HL-60 (cell line): ENCODE results near the gene APOL3.

Source experiments
- SPI1 ChIP-seq: IDR thresholded peaks from 2 replicates; pipeline ENCODE4 v1.6.1; 2012; ENCODE audit warnings: low read depth, mild to moderate bottlenecking, borderline replicate concordance
- TF ChIP-seq, protein P1 (sequence below): IDR thresholded peaks from one replicate; pipeline ENCODE4 v1.5.1; 2011; ENCODE audit warnings: low read length, control low read depth, inconsistent platforms; ENCODE audit not compliant: insufficient read depth

DNA sequence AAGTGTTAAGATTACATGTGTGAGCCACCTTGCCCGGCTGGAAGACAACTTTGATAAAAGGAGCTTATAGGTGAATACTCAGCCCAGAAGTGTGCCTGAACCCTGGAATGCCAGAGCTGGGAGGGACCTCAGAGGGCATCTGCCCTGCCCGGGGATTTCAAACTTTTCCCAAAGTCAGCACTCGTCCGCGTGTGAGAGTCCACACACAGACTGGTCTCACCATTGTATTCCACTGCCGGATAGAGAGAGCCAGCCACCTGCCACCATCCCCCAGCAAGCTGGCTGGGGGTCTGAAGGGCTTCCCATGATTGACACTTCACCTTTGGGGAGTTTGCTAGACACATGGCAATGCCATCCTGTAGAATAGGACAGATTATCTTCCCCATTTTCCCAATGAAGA lies 49.2 kb downstream of the APOL3 start:
- TF ChIP-seq, protein P1, sequence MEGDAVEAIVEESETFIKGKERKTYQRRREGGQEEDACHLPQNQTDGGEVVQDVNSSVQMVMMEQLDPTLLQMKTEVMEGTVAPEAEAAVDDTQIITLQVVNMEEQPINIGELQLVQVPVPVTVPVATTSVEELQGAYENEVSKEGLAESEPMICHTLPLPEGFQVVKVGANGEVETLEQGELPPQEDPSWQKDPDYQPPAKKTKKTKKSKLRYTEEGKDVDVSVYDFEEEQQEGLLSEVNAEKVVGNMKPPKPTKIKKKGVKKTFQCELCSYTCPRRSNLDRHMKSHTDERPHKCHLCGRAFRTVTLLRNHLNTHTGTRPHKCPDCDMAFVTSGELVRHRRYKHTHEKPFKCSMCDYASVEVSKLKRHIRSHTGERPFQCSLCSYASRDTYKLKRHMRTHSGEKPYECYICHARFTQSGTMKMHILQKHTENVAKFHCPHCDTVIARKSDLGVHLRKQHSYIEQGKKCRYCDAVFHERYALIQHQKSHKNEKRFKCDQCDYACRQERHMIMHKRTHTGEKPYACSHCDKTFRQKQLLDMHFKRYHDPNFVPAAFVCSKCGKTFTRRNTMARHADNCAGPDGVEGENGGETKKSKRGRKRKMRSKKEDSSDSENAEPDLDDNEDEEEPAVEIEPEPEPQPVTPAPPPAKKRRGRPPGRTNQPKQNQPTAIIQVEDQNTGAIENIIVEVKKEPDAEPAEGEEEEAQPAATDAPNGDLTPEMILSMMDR: no peak
- TF ChIP-seq SPI1: no peak
